ENCODE measurements around the gene METTL22.

METTL22 gene, protein sequence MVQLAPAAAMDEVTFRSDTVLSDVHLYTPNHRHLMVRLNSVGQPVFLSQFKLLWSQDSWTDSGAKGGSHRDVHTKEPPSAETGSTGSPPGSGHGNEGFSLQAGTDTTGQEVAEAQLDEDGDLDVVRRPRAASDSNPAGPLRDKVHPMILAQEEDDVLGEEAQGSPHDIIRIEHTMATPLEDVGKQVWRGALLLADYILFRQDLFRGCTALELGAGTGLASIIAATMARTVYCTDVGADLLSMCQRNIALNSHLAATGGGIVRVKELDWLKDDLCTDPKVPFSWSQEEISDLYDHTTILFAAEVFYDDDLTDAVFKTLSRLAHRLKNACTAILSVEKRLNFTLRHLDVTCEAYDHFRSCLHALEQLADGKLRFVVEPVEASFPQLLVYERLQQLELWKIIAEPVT

DNA sequence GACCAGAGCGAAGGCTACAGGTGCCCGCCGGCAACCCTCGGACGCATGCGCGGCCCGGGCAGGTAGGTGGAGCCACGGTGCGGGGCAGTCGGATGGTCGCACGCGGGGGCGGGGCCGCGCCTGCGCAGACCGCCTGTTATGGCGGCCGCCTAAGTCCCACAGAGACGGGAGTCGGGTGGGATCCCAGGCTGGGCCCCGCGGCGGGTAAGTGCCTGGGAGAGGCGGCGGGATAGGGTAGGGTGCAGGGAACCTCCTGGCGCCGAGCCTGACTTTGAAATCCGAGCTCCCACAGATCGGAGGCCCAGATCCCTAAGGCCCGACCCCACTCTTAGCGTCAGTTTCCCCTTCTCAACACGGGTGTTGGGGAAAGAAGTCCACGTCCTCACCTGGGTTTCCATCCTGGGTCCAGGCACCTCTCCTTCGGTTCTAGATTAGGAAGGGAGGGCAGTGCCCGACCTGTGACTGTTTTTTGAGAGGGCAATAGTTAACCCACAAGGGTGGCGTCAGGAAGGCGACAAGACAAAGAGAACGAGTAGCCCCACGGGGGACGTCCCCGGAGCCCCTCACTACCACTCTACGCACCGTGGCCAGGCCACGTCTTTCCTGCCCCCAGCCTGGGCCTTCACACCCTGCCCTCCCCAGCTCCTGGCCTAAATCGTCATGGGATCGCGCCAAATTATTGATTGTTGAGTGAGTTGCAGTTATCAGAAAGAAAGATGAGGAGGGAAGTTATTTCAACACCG lies at the start of gene METTL22:
Gene METTL22 (plus strand): TSS at position 127 of the 743 bp plus-strand sequence. CDS start 3,968 bp downstream, outside the sequence.
- FAIRE-seq (peak; percentile 97), DNase-seq (ENCODE audit: insufficient read length, low spot score) (peak; percentile 96)

DNA sequence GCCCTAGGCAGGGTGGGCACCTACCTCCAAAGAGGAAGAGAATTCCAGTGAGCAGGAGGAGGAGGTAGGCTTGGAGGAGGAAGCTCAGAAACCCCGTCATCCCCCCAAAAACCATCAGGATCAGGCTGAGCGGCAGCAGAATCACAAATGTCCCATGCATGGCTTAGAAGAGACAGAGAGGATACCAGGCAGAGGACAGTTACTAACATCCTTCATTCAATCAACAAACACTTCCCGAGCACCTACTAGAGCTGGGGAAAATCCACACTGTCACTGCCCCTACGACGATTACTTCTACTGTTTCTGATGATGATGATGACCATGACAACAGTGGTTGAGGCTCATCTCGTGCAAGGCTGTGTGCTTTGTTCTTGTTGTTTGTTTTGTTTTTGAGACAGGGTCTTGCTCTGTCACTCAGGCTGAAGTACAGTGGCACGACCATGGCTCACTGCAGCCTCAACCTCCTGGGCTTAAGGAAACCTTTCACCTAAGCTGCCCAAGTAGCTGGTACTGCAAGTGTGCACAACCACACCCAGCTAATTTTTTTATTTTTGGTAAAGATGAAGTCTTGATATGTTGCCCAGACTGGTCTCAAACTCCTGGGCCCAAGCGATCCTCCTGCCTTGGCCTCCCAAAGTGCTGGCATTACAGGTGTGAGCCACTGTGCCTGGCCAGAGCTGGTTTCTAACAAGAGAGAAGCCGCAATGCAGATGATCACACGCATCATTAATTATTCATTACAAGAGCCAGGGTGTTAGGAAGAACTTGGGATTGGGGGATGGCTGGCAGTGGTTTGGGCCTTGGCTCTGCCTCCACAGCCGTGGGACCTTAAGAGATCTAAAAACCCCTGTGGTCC lies 49.2 kb upstream of the METTL22 start:
- DNase-seq (ENCODE audit: insufficient read length, low spot score) (no peak), FAIRE-seq (no peak)

DNA sequence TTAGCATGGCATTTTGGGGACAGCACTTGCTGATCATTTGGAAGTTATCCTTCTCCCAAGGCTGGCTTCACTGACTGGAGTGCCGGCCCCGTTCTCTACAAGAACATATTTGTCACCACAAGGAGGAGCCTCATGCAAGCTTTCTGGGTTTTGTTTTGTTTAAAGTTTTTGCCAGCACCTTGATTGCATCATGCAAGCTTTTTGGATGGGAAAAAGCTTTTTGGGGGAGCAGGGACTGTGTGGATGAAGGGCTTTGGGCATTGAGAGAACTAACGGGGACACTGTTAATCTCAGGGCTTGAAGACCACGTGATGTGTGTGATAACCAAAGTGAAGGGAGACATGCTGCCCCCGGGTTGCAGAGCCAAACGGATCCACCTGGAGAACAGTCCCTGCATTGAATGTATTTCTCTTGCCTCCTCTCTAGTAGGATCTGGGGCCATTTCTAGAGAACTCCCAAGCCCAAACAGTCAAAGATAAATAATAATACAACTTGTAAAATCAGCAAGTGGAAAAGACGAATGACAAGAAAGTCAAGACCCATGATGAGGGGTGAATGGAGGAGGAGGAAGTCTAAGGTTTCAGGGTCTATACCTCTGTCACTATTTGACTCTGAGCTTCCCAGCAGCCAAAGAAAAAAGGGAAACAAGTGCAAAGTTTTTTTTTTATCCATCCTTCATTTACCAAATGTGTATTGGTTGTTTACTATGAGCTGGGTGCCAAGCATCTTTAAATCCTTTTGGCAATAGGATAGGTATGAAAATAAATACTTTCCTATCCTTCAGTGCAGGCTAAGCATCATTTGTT lies 48.4 kb upstream of the METTL22 start:
- DNase-seq (ENCODE audit: insufficient read length, low spot score) = no peak
- FAIRE-seq = no peak

DNA sequence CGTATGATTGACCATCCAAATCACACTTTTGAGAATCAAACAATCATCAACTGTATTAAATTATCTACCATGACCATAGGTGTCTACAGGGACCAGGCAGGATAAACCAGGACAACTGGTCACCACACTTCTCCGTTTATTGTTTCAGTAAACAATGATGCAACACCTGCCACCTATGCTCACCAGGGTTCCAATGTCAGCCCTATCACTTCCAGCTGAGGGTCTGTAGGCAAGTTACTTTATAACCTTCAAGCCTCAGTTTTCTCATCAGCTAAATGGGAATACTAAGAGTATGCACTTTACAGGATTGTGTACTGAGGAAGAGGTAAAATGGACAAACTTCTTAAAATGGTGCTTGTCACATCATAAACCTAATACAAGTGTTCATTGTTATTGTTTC lies 46.1 kb upstream of the METTL22 start:
- DNase-seq (ENCODE audit: insufficient read length, low spot score) (no peak), FAIRE-seq (no peak)

DNA sequence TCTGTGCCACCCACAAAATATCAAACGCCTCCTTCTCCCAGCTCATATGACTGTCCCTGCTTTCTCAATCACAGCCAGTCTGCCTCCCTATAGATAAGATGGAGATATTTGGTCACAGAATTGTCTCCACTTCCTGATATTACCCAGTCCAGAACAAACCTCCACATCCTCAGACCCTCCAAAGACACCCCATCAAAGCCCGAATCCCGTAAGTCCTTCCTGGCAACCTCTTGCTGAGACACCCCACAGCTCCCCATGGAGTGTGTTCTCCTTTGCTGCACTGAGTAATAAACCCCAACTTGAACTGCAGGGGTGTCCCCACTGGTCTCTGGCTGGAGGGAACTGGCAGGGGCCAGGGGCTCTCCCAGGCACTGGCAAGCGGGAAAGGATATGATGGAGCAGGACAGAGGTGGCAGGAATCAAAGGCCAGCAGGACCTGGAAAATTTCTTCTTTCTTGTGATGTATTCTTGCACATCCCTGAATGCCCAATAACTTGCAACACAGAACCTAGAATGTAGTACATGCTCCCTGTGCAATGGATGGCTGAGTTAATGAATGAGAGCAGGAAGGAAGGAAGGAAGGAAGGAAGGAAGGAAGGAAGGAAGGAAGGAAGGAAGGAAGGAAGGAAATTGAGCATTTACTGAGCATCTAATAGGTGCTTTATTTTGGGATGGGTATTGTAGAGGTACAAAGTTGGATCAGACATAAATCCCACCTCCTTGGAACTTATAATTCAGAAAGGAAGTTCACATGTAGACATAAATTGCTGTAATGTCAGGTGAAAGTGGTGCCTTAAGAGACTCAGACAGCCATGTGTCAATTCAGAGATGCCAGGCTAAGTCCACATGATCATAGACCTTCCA lies 45.1 kb upstream of the METTL22 start:
- FAIRE-seq = no peak
- DNase-seq (ENCODE audit: insufficient read length, low spot score) = no peak

DNA sequence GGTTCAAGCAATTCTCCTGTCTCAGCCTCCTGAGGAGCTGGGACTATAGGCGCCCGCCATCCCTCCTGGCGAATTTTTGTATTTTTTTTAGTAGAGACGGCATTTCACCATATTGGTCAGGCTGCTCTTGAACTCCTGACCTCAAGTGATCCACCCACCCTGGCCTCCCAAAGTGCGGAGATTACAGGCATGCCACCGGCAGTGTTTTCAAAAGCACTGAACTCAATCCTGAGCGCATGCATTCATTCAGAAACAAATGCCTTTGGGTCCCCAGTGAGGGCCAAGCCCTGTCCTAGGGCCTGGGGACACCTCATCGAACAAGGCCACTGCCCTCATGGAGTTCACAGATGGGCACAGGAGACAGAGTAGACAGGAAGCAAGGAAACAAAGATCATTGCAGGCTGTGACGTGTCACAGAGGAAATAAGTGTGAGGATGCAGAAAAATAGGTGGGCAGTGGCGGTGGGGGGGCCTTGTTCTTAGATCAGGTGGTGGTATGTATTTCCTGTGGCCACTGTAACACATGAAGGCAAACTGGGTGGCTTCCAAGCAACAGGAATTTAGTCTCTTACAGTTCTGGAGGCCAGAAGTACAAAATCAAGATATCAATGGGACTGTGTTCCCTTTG lies 43.7 kb upstream of the METTL22 start:
- DNase-seq (ENCODE audit: insufficient read length, low spot score) (no peak), FAIRE-seq (no peak)

DNA sequence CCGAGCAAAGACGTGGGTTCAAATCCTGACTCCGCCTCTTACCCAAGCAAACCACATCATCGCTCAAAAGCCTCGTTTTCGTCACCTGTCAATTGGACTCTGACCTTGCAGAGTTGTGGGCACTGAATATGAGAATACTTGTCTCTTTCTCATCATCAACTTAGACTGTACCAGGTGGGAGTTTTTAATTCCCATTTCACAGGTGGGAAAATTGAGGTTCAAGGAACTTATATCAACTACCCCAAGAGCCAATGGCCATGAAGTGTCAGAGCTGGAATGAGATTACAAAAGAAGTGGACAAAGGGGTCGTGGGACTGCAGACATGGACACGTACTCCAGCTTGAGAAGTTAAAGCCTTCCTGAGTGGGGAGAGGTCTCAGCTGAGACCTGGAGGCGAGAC lies 41.9 kb upstream of the METTL22 start:
- FAIRE-seq (no peak), DNase-seq (ENCODE audit: insufficient read length, low spot score) (no peak)

DNA sequence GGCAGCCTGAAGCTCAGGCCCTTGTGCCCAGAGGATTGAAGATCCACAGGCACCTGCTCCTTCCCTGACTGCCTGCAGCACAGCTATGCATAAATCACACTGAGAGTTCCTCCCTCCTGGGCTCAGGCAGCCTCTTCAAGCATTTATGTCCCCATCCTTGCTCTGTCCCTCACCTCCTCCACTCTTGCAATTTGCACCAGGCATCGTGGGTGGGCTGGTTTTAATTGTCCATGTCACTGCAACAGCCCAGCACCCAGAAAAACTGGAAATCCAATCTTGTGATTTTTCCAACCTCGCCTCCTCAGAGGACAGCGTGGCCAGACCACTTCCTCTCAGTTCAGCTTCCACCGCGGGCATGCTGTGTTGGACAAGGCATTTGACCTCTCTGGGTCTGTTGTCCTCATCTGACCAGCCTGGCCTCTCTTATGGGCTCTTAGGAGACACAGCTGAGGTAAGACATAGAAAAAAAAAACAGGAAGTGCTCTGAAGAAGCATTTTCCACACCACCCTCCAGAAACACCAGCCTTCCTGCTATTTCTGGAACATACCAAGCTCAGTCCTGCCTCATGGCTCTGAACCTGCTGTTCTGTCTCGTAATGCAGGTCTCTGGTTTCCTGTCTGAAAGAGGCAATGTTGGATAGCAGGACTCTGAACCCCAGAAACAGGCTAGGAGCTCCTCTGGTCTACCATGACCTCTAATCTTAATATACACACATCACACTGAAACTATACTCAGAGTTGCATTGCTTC lies 39.5 kb upstream of the METTL22 start:
- FAIRE-seq (no peak), DNase-seq (ENCODE audit: insufficient read length, low spot score) (no peak)

DNA sequence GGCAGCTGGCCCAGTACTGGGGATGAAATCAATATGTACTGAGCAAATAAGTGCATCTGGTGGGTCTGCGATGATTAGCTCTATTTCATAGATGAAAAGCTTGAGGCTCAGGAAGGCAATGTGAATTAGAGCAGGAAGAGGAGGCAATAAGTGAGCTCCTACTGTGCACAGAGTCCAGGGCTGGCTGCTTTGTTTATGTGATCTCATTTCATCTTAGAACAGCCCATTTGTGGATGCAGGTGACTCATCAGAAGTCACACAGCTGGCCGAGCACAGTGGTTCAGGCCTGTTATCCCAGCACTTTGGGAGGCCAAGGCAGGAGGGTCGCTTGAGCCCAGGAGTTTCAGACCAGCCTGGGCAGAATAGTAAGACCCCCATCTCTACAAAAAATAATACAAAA lies 38.3 kb upstream of the METTL22 start:
- FAIRE-seq (no peak), DNase-seq (ENCODE audit: insufficient read length, low spot score) (no peak)

DNA sequence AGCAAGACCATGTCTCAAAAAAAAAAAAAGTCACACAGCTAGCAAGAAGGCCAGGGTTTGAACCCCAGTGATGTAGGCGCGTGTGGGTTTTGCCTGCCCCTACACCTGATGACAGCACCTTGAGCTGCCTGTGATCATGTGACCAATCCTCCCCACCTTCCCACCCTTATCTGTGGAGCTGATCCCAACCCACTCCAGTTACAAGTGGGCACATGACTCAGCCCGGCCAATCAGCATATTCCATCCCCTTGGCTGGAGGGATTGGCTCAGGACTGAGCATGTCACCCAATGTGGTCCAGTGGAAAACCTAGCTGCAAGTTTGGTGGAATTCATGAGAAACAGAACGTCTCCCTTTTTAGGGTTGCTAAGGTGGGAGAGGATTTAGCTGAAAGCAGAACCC lies 37.8 kb upstream of the METTL22 start:
- DNase-seq (ENCODE audit: insufficient read length, low spot score) (no peak), FAIRE-seq (no peak)

DNA sequence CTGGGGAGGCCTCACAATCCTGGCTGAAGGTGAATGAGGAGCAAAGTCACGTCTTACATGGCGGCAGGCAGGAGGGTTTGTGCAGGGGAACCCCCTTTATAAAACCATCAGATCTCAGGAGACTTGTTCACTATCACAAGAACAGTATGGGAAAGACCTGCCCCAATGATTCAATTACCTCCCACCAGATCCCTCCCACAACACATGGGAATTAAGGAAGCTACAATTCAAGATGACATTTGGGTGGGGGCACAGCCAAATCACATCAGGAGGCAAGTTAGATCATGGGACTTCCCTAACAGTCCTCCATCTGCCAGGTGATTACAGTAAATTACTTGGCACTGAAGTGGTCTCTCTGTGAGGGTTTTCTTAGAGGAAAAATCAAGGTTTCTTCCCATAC lies 36.5 kb upstream of the METTL22 start:
- no peak for FAIRE-seq

DNA sequence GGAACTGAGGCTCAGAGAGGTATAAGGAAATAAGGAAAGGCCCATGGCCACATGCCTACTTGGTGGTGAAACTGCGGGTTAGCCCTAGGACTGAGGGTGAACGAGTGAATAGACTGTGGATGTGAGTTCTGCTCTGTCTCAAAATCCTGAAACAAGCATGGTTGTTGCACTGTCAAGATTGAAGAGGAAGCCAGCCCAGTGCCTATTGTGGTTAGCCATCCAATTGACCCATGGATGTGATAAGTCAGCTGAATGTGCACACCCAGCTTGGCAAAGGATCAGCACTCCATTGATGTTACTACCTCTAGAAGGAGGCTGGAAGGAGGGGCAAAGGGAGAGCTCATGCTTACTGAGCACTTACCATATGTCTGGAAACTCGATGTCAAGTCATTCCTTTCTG lies 35.6 kb upstream of the METTL22 start:
- DNase-seq (ENCODE audit: insufficient read length, low spot score) (no peak), FAIRE-seq (no peak)

More for the DNA sequence above, 36.5 kb upstream of the METTL22 start:
- DNase-seq (ENCODE audit: insufficient read length, low spot score) = no peak

DNA sequence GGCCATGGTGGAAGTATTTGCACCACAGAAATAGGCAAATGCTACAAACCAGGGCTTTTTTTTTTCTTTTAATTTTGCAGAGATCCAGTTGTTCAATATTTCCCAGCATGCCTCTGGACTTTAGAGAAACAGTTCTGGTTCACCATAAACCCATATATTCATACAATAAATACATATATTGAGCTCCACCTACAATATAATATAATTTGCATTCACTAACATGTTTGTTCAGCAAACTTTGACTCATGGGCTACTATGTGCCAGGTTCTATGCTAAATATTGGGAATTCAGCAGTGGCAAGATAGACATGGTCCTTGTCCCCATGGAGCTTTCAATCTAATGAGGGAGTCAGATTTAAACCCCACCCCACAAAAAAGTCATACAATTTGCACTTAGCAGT lies 34.4 kb upstream of the METTL22 start:
- FAIRE-seq (no peak), DNase-seq (ENCODE audit: insufficient read length, low spot score) (no peak)

DNA sequence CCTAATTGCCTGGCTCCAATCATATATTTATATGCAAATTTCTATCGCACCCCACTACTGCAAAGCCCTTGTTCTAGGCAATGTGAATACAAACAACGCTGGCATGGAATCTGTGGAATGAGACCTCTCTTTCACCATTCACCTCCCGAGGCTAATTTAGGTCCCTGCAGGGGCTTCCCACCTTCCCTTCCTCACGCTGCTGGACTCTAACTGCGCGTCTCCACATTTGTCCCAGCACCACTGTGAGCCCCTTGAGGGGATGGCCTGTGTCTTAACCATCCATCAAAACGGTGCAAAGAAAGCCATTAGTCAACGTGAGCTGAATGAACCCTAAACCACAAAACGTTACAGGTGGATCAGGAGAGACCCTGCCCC lies 32.8 kb upstream of the METTL22 start:
- FAIRE-seq = no peak

DNA sequence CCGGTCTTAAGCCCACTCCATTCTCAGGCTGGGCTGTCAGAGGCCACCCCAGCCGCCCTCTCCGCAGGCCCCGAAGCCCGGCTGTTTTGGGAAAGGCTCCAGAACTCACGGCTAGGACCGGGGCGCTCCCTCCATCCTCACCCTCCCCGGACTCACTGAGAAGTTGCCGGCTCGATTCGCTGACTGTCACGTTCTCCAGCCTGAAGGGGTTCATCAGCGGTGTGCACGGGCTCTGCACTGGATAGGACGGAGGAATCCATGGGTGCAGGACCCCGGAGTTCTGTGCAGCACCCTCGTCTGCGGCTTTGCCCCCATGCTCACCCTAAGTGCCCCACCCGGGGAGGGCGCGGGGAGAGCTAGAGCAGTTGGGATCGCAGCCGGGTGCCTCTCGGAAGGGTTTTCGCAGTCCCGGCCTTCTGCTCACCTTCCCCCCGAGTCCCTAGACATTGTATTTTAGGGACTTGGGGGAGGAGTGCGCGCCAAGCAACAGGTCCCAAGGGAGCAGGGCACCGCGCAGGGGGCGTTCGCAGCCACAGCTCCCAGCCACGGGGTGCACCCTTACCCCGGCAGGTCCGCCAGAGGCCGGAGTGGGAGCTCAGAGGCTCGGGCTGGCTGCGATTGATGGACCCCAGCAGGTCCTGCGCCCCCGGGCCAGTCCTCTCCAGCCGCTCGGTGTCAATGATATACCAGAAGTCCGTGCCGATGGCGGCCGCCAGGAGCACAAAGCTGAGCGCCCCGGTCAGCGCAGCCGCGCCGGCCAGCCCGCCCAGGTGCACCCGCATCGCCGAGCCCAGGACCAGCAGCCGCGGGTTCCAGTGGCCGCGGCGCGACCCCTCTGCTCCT lies 32.2 kb upstream of the METTL22 start:
- no peak for FAIRE-seq
- no peak for DNase-seq (ENCODE audit: insufficient read length, low spot score)

More for the DNA sequence above, 32.8 kb upstream of the METTL22 start:
- DNase-seq (ENCODE audit: insufficient read length, low spot score) = no peak

DNA sequence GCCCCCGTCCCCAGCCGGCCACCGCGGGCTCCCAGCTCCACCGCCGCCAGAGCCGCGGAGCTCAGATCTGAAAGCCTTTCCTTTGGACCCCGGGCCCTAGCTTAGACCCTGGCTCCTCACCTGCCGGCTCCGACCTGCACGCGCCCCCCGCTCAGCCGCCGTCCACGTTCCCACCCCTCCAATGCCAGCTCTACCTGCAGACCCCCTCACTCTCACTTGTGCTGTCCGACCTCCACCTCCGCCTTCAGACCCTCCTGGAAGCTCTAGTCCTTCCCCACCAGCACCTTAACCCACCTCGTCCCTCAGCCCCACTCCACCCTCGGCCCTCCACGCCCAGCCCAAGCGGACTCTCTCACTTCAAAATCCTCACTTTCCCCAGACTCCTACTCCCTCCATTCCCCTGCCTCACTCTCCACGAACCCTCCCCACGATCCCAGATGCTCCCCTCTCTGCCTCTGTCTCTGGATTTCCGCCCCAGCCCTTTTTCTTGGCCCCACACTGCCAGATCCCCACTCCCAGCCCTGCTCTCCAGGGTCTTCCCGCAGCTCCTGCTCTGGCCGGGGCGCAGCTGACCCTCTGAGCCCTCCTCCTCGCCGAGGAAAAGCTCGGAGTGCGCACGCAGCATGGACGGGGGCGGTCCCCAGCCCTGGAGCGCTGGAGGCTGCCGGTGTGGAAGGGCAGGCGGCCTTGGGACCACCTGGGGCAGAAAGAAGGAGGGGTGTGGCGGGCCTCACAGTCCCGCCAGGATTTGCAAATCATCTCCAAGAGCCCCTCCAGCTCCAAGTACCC lies 31.4 kb upstream of the METTL22 start, which contains the start of gene TMEM114:
Gene TMEM114 (minus strand): TSS at position 612 of the 789 bp plus-strand sequence. CDS start 673 bp downstream, outside the sequence.
- DNase-seq (ENCODE audit: insufficient read length, low spot score) (no peak), FAIRE-seq (no peak)

Data from HTR-8/SVneo (cell line).